Bronchial epithelial cell (primary cell): ENCODE results near the gene ABCB9. TPM values are rescaled to one million over a fixed set of nuclear protein-coding genes. Genes with fewer than 3 reads are reported as not detected.
A peak's percentile ranks its signal among the peaks of the same experiment; 100 is the strongest.
"Not testable (repeated sequence)": the region's sequence is repeated elsewhere in the genome, so short reads cannot be mapped to it uniquely, and the experiment has no call there.

Experiments
- DNase-seq: peaks from one replicate; pipeline ENCODE4 v3.0.0-alpha.2; 2010; ENCODE audit warnings: low read depth
- FAIRE-seq: peaks from 2 replicates; lab custom pipeline; 2011; peaks lifted over from hg19 to GRCh38; lab: Jason Lieb, UNC
- H3K27me3 ChIP-seq: 2 replicates; pipeline ENCODE4 v1.5.1; 2011; ENCODE audit warnings: low read length; ENCODE audit not compliant: control insufficient read depth, insufficient read depth
- H3K36me3 ChIP-seq: 2 replicates; pipeline ENCODE4 v1.5.1; 2011; ENCODE audit warnings: low read length; ENCODE audit not compliant: control insufficient read depth, insufficient read depth
- H3K4me3 ChIP-seq: 2 replicates; pipeline ENCODE4 v1.5.1; 2011; ENCODE audit warnings: mild to moderate bottlenecking, low read depth, low read length, control low read depth
- CTCF ChIP-seq: IDR thresholded peaks from 2 replicates; pipeline ENCODE4 v1.5.1; 2011; ENCODE audit warnings: mild to moderate bottlenecking, moderate library complexity, low read length, control low read depth, inconsistent platforms; ENCODE audit not compliant: insufficient read depth, severe bottlenecking
- total RNA-seq: library from RNA; depleted of rRNA; stranded (reverse); fragments of >200 nt; gene quantifications from 2 replicates; pipeline ENCODE4 v1.2.1, GENCODE V29; 2014

ABCB9 gene
- total RNA-seq, 1 donor from 2014 or later: 3.4 TPM

GRCh38 chr12:122896662-122897061 lies 69.6 kb downstream of the ABCB9 start:
- no peak for TF ChIP-seq CTCF
- Histone ChIP-seq H3K4me3 (no peak overlapping the region), H3K27me3 (no peaks in the 10 kb centered on the region), H3K36me3 (no peaks in the 10 kb centered on the region)
- no peak for DNase-seq
- no peak for FAIRE-seq

- Histone ChIP-seq H3K27me3 (no peaks in the 10 kb centered on the region), H3K4me3 (peak within 1 kb of the TSS; percentile 76), H3K36me3 (no peaks in the 10 kb centered on the region)
- DNase-seq (peak; percentile 54), FAIRE-seq (no peak)
- TF ChIP-seq CTCF: no peak
These were observed 70.3 kb downstream of the ABCB9 start, which contains the start of gene VPS37B for GRCh38 chr12:122895704-122896636. Gene VPS37B, minus strand, starts transcription at chr12:122896124. Its CDS starts 62 bp downstream, at chr12:122896062.

- TF ChIP-seq CTCF: no peak
- Histone ChIP-seq H3K4me3 (peak overlapping the region; percentile 76), H3K27me3 (no peaks in the 10 kb centered on the region), H3K36me3 (no peaks in the 10 kb centered on the region)
- FAIRE-seq: no peak
- no peak for DNase-seq
These were observed 71.0 kb downstream of the ABCB9 start for GRCh38 chr12:122895320-122895703.

GRCh38 chr12:122894193-122895121 lies 71.8 kb downstream of the ABCB9 start:
- peak; percentile 60 for DNase-seq
- peak; percentile 62 for FAIRE-seq
- Histone ChIP-seq H3K4me3 (peak overlapping the region; percentile 76), H3K27me3 (no peaks in the 10 kb centered on the region), H3K36me3 (no peaks in the 10 kb centered on the region)
- TF ChIP-seq CTCF: no peak

GRCh38 chr12:122893208-122894153 lies 72.8 kb downstream of the ABCB9 start:
- peak overlapping the region; percentile 76 for H3K4me3 ChIP-seq
- DNase-seq: no peak
- no peaks in the 10 kb centered on the region for H3K27me3 ChIP-seq
- H3K36me3 ChIP-seq: no peaks in the 10 kb centered on the region
- TF ChIP-seq CTCF: no peak
- FAIRE-seq: no peak

- H3K4me3 ChIP-seq, FAIRE-seq, DNase-seq, H3K36me3 ChIP-seq, H3K27me3 ChIP-seq: not testable (repeated sequence)
These were observed 73.5 kb downstream of the ABCB9 start for GRCh38 chr12:122892724-122893123.
